ENCODE measurements around the gene RC3H1. TPM values are rescaled to one million over a fixed set of nuclear protein-coding genes. Genes with fewer than 3 reads are reported as not detected.

The RC3H1 gene
- total RNA-seq, 4 donors from 2014 or later = 26.2 to 37.3 (median 31.1) TPM

DNA sequence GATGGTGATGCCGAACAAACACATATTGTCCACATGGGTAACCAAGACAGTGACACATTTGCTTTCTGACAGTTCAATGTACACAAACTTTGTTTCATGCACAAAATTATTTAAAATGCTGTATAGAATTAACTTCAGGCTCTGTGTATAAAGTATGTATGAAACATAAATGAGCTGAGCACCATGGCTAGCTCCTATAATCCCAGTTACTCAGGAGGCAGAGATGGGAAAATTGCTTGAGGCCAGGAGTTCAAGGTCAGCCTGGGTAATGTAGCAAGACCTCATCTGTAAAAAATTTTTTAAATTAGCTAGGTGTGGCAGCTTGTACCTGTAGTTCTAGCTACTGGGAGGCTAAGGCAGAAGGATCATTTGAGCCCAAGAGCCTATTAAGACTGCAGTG lies 19.2 kb upstream of the RC3H1 start:
- H3K9me3 ChIP-seq = no peaks in the 10 kb centered on the region
- H3K4me1 ChIP-seq = no peaks in the 10 kb centered on the region
- H3K4me3 ChIP-seq = no peak overlapping the region
- H3K36me3 ChIP-seq = no peaks in the 10 kb centered on the region
- H3K27me3 ChIP-seq = no peaks in the 10 kb centered on the region
- TF ChIP-seq, protein P1, sequence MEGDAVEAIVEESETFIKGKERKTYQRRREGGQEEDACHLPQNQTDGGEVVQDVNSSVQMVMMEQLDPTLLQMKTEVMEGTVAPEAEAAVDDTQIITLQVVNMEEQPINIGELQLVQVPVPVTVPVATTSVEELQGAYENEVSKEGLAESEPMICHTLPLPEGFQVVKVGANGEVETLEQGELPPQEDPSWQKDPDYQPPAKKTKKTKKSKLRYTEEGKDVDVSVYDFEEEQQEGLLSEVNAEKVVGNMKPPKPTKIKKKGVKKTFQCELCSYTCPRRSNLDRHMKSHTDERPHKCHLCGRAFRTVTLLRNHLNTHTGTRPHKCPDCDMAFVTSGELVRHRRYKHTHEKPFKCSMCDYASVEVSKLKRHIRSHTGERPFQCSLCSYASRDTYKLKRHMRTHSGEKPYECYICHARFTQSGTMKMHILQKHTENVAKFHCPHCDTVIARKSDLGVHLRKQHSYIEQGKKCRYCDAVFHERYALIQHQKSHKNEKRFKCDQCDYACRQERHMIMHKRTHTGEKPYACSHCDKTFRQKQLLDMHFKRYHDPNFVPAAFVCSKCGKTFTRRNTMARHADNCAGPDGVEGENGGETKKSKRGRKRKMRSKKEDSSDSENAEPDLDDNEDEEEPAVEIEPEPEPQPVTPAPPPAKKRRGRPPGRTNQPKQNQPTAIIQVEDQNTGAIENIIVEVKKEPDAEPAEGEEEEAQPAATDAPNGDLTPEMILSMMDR (IDR thresholded peaks at IDR 0.05) = no peak
- TF ChIP-seq POLR2A (IDR thresholded peaks at IDR 0.05) = no peak
- no peak for DNase-seq
- H3K27ac ChIP-seq = no peak overlapping the region

DNA sequence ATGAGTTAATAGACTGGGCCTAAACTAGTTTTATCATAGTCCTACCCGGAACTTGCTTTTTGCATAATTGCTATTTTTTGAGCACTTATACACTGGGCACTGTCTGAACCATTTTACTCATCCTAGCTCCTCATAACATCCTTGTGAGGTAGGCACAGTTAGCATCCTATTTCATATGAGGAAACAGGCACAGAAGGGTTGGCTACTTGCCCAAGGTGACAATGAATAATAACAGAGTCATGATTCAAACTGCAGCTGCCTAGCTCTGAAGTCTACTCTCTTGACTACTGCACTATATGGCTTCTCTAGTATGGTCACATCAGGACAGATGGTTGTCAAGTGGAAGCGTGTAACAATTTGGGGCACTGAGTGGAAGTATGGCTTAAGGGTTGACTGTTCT lies 18.2 kb upstream of the RC3H1 start:
- no peaks in the 10 kb centered on the region for H3K9me3 ChIP-seq
- no peak for TF ChIP-seq POLR2A (IDR thresholded peaks at IDR 0.05)
- TF ChIP-seq, protein P1 (IDR thresholded peaks at IDR 0.05) = no peak
- DNase-seq = peak in 1 of 3 donors; percentile 58
- H3K27ac ChIP-seq = no peak overlapping the region
- no peaks in the 10 kb centered on the region for H3K4me1 ChIP-seq
- H3K36me3 ChIP-seq = no peaks in the 10 kb centered on the region
- no peaks in the 10 kb centered on the region for H3K27me3 ChIP-seq
- H3K4me3 ChIP-seq = no peak overlapping the region

GRCh38 chr1:174039027-174039426 lies 16.9 kb upstream of the RC3H1 start:
- Histone ChIP-seq H3K4me3 (no peak overlapping the region), H3K4me1 (no peaks in the 10 kb centered on the region), H3K27me3 (no peaks in the 10 kb centered on the region), H3K9me3 (no peaks in the 10 kb centered on the region), H3K36me3 (no peaks in the 10 kb centered on the region), H3K27ac (no peak overlapping the region)
- no peak for TF ChIP-seq POLR2A (IDR thresholded peaks at IDR 0.05)
- TF ChIP-seq, protein P1 (IDR thresholded peaks at IDR 0.05) = no peak
- DNase-seq = no peak

DNA sequence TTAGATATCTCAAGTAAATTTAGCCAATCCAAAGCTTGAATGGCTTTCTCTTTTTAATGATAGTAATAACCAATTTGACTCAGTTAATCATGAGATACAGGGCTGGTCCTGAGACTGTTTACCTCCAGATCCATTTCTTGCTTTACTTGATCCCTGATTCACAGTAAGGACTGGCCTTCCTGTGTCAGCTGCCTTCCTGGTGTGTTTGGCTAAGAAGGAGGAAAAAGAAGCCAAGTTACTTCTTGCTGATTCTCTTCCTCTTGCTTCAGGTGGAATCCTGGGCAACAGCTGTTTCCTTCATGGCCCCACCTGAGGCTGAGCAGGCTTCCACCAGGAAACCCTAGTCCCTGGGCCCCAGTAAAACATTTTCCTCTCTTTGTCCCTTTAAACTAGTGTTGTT lies 14.6 kb upstream of the RC3H1 start:
- TF ChIP-seq POLR2A (IDR thresholded peaks at IDR 0.05) = no peak
- TF ChIP-seq, protein P1 (IDR thresholded peaks at IDR 0.05) = no peak

GRCh38 chr1:174036204-174036603 lies 14.0 kb upstream of the RC3H1 start:
- TF ChIP-seq, protein P1 (IDR thresholded peaks at IDR 0.05) = no peak
- TF ChIP-seq POLR2A (IDR thresholded peaks at IDR 0.05) = no peak
- H3K27ac ChIP-seq = no peak overlapping the region
- H3K9me3 ChIP-seq = no peaks in the 10 kb centered on the region
- no peaks in the 10 kb centered on the region for H3K27me3 ChIP-seq
- H3K4me1 ChIP-seq = no peaks in the 10 kb centered on the region
- H3K36me3 ChIP-seq = no peaks in the 10 kb centered on the region
- H3K4me3 ChIP-seq = no peak overlapping the region
- DNase-seq = no peak

More for the DNA sequence above, 14.6 kb upstream of the RC3H1 start:
- Histone ChIP-seq H3K27me3 (no peaks in the 10 kb centered on the region), H3K4me3 (no peak overlapping the region), H3K4me1 (no peaks in the 10 kb centered on the region), H3K27ac (no peak overlapping the region), H3K36me3 (no peaks in the 10 kb centered on the region), H3K9me3 (no peaks in the 10 kb centered on the region)
- no peak for DNase-seq

GRCh38 chr1:174032671-174033222 lies 10.6 kb upstream of the RC3H1 start:
- no peaks in the 10 kb centered on the region for H3K27me3 ChIP-seq
- TF ChIP-seq, protein P1 (IDR thresholded peaks at IDR 0.05) = no peak
- TF ChIP-seq POLR2A (IDR thresholded peaks at IDR 0.05) = no peak

More at GRCh38 chr1:174032671-174033222, 10.6 kb upstream of the RC3H1 start:
- no peak for DNase-seq
- Histone ChIP-seq H3K27ac (no peak overlapping the region), H3K4me3 (no peak overlapping the region), H3K36me3 (no peaks in the 10 kb centered on the region), H3K4me1 (no peaks in the 10 kb centered on the region), H3K9me3 (no peaks in the 10 kb centered on the region)

Measured in Peyer's patch (tissue), 4 donors.